GM19438 (cell line): Measurements from ENCODE around the gene DDX49.
"Not testable (repeated sequence)": the region's sequence is repeated elsewhere in the genome, so short reads cannot be mapped to it uniquely, and the experiment has no call there.

ENCODE experiments used
- ATAC-seq: cut with Tn5 transposase; IDR thresholded peaks from one replicate; pipeline ENCODE4 v1.9.1; 2021; ENCODE audit warnings: low read depth; ENCODE audit not compliant: unreplicated experiment

Gene DDX49

DNA sequence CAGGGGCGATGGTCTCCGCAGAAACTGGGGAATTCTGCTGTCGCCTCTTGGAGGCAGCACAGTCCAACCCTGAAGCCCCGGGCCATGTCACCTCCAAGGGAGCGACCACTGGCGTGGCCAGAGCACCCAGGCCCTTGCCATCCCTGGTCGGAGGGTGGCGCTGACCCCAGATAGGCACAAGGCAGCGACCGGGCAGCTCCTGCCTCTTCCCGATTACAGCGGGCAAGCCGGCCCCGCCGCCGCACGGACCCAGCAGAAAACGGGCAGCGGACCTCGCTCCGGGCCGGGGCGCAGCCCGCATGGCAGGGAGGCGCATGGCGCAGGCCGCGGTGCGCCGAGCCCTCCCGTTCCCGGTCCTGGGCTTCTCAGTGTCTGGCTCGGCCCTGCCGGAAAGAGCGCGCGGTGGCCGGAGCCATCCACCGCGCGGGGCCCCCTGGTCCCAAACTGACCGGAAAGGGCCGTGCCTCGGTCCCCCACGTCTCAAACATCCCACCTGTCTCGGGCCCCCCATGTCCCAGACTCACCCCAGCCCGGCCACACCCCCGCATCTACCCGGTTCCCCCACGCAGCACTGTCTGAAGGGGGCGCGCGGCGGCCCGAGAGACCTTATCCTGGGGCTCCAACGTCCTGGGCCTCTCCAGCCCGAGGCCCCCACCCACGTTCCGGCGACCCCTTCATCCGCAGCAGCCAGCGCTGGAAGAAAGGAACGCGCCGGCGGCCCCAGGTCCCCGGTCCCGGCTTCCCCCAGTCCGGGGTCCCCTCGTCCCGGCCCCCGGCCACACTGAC lies 24.3 kb upstream of the DDX49 start:
- no peak for ATAC-seq

DNA sequence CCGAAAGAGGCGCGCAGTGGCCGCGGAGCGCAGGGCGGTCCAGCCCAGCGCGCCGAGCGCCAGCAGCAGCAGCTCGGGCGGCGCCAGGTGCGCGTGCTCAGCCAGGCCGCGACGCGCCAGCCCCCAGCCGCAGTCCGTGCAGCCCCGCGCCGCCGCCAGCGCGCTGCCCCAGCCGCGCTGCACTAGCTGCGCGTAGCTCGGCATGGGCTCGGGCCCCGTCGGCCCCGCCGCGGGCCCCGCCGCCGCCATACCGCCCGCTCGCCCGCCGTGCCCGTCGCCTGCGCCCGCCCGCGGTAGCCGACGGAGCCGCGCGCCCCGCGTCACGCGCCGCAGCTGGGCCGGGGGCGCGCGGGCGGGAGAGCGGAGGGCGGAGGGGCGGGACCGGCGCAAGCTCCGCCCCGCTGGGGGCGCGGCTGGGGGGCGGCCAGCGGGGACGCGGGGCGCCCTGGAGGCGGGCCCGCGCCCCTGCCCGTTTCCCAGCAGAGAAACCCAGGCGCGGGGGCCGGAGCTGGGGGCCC lies 23.6 kb upstream of the DDX49 start, which contains the start of gene CERS1:
Gene CERS1 (minus strand): TSS at position 335 of the 518 bp plus-strand sequence. CDS start 86 bp downstream, at position 249.
- ATAC-seq: no peak

DNA sequence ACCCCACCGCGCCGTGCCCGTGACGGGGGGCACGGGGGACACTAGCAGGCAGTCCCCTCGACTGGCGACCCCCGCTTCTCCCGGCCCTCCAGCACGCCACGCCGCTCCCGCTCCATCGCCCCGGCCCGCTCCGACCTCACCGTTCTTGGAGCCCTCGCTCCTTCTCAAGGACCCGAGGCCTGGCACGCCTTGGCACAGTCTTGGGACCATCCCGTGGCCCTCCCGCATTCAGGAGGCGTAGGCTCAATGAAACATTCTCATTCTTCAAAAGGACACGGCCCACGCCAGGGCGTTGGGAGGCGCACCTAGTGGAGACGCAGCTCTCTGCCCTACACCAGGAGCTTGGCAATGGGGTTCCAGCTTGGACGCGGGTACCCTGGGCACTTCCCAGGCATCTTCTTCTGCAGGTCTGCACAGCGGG lies 23.1 kb upstream of the DDX49 start:
- ATAC-seq: no peak

DNA sequence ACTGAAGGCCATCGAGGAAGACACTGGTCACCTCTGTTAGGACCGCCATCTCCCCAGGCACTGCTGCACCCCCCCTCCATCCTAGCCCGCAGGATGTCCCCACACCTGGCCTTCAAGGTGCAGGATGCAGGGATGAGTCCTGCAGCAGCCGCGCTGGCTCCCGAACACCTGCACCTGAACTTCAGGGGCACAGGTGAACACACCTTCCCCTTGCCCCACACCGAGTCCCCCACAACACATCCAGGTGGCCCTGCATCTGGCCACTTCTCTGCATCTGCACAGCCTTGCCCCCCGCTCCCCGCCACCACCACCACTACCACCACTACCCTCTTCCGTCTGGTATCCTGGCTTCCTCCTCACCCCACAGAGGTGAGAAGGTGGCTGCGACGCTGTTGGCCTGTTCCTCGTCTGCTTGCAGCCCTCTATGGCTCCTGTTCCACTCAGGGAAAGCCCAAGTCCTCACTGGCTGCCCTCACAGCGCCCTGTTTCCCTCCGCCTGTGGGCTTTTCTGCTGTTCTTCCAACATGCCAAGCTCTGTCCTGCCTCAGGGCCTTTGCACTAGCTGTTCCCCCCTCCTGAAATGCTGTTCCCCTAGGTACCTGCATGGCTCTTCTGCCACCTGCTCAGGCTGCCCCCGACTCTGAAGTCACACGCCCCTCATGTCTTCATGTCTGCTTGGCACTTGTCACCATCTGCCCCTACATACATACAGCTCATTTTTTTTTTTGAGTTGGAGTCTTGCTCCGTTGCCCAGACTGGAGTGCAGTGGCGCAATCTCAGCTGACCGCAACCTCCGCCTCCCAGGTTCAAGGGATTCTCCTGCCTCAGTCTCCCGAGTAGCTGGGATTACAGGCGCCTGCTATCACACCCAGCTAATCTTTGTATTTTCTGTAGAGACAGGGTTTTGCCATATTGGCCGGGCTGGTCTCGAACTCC lies 22.2 kb upstream of the DDX49 start:
- no peak for ATAC-seq

DNA sequence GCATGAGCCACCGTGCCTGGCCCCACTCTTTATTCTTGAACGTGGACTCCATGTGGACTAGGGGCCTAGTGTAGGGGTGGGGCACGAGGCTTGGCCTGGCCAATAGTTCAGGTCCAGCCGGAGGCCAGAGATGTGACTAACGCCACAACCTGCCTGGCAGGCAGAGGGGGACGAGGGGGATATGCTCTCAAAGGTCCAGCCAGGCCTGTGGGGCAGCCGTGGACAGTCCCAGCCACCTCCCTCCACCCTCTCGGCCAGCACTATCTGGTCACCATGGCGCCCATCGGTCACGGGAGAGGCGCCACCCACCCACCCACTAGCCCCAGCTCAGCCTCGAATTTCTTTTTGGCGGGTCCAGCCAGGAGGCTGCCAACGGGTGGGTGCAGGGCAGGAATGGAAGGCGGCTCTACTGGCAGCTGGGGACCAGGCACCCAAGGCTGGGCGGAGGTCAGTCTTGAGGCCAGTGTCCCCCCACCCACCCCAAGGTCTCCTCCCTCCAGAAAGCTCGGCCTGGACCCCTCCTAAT lies 21.4 kb upstream of the DDX49 start:
- no peak for ATAC-seq

DNA sequence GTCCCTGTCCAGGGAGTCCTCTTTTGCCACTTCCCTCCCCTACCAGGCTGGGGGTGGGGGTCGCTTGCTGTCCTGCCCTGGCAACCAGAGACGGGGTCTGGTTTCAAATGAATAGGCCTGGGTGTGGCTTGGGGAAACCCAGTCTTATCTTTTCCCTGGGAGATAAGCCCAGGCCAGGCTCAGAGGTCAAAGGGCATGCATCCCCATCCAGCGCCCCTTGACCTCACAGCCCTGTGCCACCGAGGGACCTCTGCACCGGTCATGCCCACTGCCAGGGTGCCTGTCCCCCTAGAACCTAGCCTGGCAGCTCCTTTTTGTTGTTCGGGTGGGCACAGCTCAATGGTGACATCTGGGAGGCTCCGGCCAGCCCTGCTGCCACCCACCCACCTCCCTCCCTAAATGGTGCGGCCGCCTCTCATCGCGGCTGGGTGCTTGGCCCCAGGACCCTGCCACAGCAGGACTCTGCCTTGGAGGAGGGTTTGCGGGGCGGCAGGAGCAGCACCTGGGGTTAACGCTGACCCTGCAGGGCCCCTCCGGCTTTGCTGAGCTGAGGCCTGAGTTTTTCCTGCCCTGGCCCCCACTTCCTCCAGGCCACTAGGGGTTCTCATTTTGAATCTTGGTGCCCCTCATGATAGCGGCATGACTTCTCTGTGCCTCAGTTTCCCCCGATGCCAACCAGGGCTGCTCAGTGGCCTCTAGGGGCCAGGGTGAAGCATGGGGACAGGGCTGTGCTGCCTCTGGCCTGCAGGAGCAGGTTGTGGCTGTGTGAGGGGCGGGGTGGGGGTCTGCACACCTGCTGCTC lies 20.7 kb upstream of the DDX49 start:
- no peak for ATAC-seq

DNA sequence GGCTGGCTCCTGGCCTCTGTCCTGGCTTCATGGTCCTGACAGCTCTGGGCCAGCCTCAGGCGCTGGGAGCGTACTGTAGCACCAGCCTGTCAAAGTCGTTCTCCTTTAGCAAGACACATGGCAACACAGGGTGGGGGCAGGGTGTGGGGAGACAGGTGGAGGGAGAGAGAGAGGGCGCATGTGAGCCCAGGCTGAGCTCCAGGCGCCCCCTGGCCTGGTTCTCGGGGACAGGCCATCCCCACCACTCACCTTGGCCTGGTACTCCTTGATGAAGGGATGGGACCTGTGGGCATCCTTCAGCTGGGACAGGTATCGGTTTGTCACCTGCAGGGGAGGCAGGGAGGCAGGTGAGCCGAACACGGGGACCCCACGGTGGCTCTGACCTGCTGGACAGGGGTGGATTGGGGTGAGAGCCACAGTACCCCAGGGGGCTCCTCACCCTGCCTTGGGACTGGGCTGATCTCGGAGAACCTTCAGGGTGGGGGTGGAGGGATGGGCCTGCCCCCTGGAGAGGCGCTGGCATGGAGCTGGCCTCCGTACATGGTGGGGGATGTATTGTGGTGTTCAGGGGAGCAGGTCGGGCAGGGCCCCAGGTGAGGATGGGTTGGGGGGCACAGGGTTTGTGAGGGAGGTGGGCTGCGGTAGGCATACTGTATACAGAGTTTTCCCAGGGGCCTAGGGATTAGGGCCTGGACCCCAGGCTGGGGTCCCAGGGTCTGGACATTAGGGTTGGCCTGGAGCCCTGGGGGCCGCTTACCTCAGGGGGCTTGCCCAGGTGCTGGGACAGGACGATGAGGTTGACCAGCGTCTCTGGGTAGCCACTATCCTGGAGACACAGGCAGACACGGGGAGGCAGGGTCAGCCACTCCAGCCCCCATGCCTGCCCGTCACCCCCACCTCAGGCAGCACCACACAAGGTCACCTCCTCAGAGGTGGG lies 19.6 kb upstream of the DDX49 start:
- ATAC-seq: no peak

DNA sequence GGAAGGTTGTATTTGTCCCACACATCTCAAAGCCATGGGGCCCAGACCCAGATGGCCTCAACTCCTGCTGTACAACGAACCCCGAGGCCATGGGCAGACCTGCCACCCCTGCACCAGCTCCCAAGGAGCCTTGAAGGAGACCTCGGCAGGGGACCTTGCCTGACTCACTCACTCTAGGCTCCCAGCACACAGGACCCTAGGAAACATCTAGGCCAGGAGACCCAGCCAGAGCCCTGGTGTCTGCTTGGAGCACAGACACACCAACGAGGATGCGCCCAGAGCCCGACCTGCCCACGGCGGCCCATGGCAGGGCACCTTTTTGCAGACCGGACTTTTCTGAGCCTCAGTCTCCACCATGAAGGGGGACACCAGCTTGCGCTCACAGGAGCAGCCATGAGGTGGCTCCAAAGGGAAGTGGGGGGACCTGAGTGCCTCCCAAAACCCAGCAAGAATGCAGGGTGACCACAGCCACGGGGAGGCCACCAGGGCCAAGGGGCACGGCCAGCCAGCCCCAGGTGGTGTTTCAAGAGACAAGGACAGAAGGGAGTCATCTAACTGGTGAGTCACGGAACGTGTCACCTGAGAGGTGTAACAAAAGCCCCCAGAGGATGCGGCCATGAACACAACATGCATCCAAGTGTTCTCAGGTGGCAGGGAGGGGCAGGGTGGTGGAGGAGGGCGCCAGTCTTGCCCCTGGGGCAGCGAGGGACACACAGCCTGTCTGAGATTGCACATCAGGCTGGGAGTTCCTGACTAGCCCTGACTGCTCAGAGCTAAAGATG lies 18.6 kb upstream of the DDX49 start:
- no peak for ATAC-seq

DNA sequence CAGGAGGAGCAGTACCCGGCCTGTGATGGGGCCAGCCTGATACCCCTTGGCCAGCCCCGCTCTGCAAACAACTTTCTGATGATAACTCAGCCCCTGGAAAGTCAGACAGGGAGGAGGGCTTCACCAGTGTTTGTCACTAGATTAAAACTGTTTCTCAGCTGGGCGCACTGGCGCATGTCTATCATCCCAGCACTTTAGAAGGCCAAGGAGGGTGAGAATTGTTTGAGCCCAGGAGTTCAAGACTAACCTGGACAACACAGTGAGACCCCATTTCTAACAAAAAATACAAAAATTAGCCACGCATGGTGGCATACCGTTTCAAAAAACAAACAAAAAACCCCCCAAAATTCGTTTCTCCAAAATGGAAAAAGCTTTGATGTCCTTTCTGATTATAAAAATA lies 18.0 kb upstream of the DDX49 start:
- no peak for ATAC-seq

DNA sequence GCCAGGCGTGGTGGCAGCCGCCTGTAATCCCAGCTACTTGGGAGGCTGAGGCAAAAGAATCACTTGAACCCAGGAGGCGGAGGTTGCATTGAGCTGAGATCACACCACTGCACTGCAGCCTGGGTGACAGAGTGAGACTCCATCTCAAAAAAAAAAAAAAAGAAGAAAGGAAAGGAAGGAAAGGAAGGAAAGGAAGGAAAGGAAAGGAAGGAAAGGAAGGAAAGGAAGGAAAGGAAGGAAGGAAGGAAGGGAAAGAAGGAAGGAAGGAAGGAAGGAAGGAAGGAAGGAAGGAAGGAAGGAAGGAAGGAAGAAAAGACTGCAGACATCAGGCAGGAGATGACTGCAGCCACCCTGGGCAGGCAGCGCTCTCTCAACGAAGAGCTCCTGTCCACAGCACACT lies 17.0 kb upstream of the DDX49 start:
- ATAC-seq: not testable (repeated sequence)

DNA sequence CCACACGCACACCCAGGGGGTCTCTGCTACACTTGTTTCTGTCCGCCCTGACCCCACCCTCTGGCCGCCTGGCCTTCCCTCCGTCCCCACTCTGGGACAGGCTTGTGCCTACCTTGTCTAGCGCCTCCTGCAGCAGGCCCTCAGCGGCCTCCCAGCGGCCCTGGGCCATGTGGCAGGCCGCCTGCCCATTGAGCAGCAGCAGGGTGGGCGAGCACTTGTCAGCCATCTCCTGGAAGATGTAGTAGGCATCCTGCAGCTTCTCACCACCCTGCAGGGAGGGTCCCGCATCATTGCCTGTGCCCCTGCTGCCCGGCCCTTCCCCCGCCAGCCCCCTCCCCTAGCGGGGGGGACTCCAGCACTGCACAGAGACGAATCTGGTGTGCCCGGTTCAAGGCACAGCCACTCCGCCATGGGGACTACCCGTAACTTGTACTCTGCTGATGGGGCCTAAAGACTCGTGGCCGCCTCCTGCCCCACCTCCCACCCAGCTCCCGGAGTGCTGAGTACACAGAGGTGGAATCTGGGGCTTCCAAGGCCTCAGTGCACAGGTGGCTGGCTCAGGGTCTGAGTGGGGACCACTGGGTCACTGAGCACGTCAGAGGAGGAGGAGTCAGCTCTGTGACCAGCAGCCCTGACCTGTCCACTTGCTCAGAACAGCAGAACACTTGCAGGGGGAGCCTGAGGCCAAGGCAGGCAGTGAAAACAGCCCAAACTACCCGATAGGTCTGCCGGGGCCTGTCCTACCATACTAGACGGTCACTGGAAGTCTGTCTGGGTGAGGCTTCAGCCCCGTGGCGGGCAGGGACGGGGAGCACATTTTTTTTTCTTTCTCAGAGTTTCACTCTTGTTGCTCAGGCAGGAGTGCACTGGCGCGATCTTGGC lies 16.1 kb upstream of the DDX49 start:
- no peak for ATAC-seq

DNA sequence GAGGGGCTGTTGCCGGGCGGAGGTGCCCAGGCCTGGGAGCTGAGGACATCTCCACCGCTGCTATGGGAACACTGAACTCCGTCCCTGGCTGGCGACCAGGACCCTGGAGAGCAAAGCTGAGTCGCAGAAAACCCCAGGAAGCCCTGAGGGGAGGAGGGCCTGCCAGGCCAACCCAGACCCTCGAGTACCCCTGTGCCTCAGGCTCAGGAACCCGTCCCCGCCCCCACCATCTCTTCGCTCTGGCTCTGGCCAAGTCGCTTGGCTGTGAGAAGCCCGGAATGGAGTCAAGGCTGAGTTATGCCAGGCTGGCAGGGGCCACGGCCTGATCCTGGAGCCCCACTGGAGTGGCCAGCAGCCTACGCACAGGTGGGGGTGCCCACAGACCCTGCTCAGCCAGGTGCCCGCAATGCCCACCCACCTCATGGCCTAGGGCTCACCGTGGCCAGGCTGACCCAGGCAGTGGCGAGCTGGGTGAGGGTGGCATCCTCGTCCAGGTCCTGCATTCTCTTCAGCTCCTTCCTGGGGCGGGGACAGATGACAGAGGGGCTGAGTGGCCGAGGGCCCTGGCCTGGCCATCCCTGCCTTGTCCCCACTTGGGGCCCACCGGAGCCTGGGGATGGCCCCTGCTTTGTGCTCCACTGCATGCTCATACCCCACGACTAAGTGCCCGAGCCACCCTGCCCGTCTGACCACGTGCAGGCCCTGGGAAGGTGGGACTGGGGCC lies 15.0 kb upstream of the DDX49 start:
- ATAC-seq: no peak

DNA sequence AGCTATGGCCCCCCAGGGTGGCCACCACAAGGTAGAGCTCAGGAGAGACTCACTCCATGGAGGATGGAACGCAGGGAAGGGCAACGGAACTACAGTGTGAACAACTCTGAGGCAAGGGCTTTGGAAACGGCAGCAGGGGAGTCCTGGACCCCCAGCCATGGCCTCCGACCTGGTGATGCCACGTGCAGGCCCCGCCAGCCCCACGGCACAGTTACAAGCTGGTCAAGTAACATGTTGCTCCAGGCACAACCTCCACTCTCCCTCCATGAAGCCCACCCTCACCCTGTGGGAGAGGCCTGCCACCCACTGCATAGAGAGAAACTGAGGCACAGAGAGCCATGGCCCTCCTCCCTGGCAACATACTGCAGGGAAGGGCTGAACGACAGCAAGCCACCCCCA lies 14.5 kb upstream of the DDX49 start:
- no peak for ATAC-seq

DNA sequence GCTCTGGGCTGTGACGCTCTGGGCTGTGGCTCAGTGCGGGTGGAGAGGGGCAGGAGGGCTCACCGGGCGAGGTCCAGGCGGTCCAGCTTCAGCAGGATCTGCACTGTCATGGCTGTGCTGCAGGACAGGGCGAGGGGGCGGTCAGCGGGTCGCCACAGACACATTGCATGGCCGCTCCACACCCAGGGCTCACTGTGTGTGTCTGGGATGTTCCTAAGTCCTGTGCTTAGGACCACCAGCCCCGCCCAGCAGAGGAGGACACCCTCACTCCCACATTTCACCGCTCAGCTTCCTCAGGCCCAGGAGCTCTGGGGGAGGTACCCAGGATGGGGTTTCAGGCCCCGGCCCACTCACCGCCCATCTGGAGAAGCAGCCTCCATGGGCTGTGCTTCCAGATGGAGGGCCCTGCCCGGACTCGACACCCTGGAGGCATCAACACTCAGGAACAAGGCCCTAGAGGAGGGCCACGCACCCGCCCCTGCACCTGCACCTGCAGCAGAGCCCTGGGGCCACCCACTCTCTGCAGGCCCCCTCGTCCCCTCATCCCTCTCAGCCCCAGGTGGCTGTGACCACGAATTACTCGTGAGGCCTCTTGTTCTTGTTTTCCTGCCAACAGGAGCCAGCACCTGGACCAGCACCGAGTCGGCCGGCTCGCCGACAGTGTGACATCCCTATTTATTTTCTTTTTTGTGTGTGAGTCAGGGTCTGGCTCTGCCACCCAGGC lies 13.8 kb upstream of the DDX49 start:
- no peak for ATAC-seq

DNA sequence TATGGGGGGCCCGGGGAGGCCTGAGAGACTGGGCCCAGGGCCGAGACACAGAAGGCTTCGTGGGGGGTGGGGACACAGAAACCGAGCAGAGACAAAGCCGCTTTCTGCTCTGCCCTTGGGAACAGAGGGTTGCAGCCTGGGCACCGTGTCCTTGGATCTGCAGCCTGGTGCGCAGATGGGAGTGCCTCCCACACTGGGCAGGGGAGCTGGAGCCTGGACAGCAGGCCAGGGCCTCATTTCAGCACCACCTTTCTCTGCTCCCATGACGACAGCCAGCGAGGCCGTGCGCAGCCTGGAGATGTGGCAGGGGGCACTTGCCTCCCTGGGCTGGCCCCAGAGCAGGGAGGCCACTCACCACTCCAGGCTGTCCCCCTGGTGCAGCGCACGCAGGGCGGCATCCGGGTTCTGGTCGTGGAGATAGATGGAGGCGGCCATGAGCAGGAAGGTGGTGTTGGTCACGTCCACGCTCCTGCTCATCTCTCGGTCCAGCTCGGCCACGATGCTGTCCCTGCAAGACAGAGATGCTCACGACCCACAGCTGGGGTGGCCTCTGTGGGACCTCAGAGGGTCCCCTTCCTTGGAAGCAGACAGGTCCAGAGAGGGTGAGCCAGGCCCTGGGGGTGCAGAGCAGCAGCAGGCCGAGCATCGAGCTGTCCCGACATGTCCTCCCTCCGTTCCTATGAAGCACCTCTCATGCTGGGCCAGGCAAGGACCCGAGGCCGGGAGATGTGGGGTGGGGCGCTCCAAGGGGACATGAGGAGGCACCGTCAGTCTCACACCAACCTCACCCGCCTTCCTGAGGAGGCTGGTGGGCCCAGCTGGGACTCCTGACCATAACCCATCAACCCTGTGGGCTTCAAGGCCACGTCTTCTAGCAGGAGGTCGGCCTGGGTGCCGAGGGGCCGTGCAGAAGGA lies 12.7 kb upstream of the DDX49 start:
- no peak for ATAC-seq
